Right hindlimb (tissue), 1 donor: ENCODE measurements around the gene MAP3K19.
"Not testable (repeated sequence)": the region's sequence is repeated elsewhere in the genome, so short reads cannot be mapped to it uniquely, and the experiment has no call there.

Experiments
- DNase-seq: peaks from one replicate; pipeline ENCODE4 v3.0.0-alpha.2; 2018

Gene MAP3K19

GRCh38 chr2:134982603-134983002, 64.6 kb downstream of the MAP3K19 start:
- DNase-seq: no peak

GRCh38 chr2:134980639-134981038, 66.6 kb downstream of the MAP3K19 start:
- DNase-seq: no peak

- DNase-seq: no peak
These were observed 68.0 kb downstream of the MAP3K19 start for GRCh38 chr2:134979221-134979620.

- not testable (repeated sequence) for DNase-seq
These were observed 70.1 kb downstream of the MAP3K19 start for GRCh38 chr2:134977104-134977503.

- DNase-seq: no peak
These were observed 71.1 kb downstream of the MAP3K19 start for GRCh38 chr2:134976074-134976702.

GRCh38 chr2:134975281-134976009, 71.8 kb downstream of the MAP3K19 start:
- DNase-seq: no peak

GRCh38 chr2:134973241-134974138, 73.8 kb downstream of the MAP3K19 start:
- DNase-seq: no peak

GRCh38 chr2:134967166-134967565, 80.1 kb downstream of the MAP3K19 start:
- DNase-seq: not testable (repeated sequence)

GRCh38 chr2:134957477-134957876, 89.8 kb downstream of the MAP3K19 start:
- DNase-seq: no peak

- DNase-seq: no peak
These were observed 91.5 kb downstream of the MAP3K19 start for GRCh38 chr2:134955744-134956143.

- peak; percentile 12 for DNase-seq
These were observed 93.2 kb downstream of the MAP3K19 start for GRCh38 chr2:134954065-134954464.

- no peak for DNase-seq
These were observed 94.6 kb downstream of the MAP3K19 start for GRCh38 chr2:134952608-134953007.

GRCh38 chr2:134950886-134951285, 96.4 kb downstream of the MAP3K19 start:
- no peak for DNase-seq

- no peak for DNase-seq
These were observed 97.1 kb downstream of the MAP3K19 start for GRCh38 chr2:134949981-134950708.

- DNase-seq: no peak
These were observed 101.2 kb downstream of the MAP3K19 start for GRCh38 chr2:134946073-134946472.

- no peak for DNase-seq
These were observed 102.3 kb downstream of the MAP3K19 start for GRCh38 chr2:134944975-134945374.

- DNase-seq: no peak
These were observed 103.7 kb downstream of the MAP3K19 start for GRCh38 chr2:134943540-134943939.

- no peak for DNase-seq
These were observed 110.6 kb downstream of the MAP3K19 start for GRCh38 chr2:134936691-134937090.

- DNase-seq: no peak
These were observed 112.6 kb downstream of the MAP3K19 start for GRCh38 chr2:134934641-134935040.

GRCh38 chr2:134934150-134934549, 113.1 kb downstream of the MAP3K19 start:
- DNase-seq: no peak

- DNase-seq: no peak
These were observed 113.5 kb downstream of the MAP3K19 start for GRCh38 chr2:134933732-134934131.

- DNase-seq: no peak
These were observed 114.3 kb downstream of the MAP3K19 start for GRCh38 chr2:134932864-134933526.
